GM12878 (cell line): ENCODE measurements around the gene BTBD9. TPM values are rescaled to one million over a fixed set of nuclear protein-coding genes. Genes with fewer than 3 reads are reported as not detected.

Experiments
- ATAC-seq: fragments of 200-7000 bp; cut with Tn5 transposase; 3 replicates; pipeline ENCODE4 v1.9.1; 2020; ENCODE audit warnings: mild to moderate bottlenecking, moderate library complexity
- BruUV-seq: library from RNA; stranded (reverse); fragments of 400-500 nt; replicated peaks from 2 replicates; lab custom pipeline; 2021; lab: Mats Ljungman, UMichigan
- CTCF ChIA-PET: fragments of 300-600 bp; sonication (Branson Sonifier 250); formaldehyde crosslinking; extraction: SDS; loops from one replicate; lab custom pipeline; 2021; ENCODE audit warnings: inconsistent platforms; lab: Yijun Ruan, JAX
- POLR2A ChIA-PET: fragments of 350-600 bp; formaldehyde crosslinking; extraction: SDS; loops from one replicate; lab custom pipeline; 2021; ENCODE audit warnings: inconsistent platforms; lab: Charles Lee
- RAD21 ChIA-PET: fragments of 300-600 bp; sonication (Branson Sonifier 250); formaldehyde crosslinking; loops from one replicate; lab custom pipeline; 2023; ENCODE audit warnings: antibody characterized with exemption; ENCODE audit not compliant: unreplicated experiment; lab: Charles Lee
- SMC1A ChIA-PET: fragments of 300-600 bp; sonication (Branson Sonifier 250); formaldehyde crosslinking; loops from one replicate; lab custom pipeline; 2023; ENCODE audit not compliant: unreplicated experiment, uncharacterized antibody; lab: Charles Lee
- DNase-seq: peaks from one replicate; pipeline ENCODE4 v3.0.0-alpha.2; 2011; ENCODE audit warnings: low read depth, low spot score
- FAIRE-seq: peaks from 3 replicates; lab custom pipeline; 2011; peaks lifted over from hg19 to GRCh38; lab: Jason Lieb, UNC
- H2AFZ ChIP-seq: 2 replicates; pipeline ENCODE4 v1.6.0; 2011; ENCODE audit warnings: low read depth, low read length, control low read depth; ENCODE audit not compliant: control insufficient read depth
- H3K27ac ChIP-seq: 2 replicates; pipeline ENCODE4 v1.5.1; 2011; ENCODE audit warnings: control low read depth; ENCODE audit not compliant: control insufficient read depth, insufficient read depth
- H3K27me3 ChIP-seq, 2 experiments: replicated peaks in 1 of 2; 2 replicates each; pipeline versions ENCODE4 v1.6.0 to v1.6.1; 2011; ENCODE audit warnings: low read length in 1 of 2; ENCODE audit not compliant: control insufficient read depth in 2 of 2, insufficient read depth in 2 of 2
- H3K36me3 ChIP-seq, 2 experiments: 2 replicates each; pipeline ENCODE4 v1.5.1; 2011; ENCODE audit warnings: low read length in 1 of 2; ENCODE audit not compliant: control insufficient read depth in 2 of 2, insufficient read depth in 2 of 2
- H3K4me1 ChIP-seq: 2 replicates; pipeline ENCODE4 v1.6.1; 2011; ENCODE audit warnings: mild to moderate bottlenecking, low read length, moderate library complexity, mixed read lengths; ENCODE audit not compliant: control insufficient read depth, insufficient read depth
- H3K4me2 ChIP-seq: 2 replicates; pipeline ENCODE4 v1.6.0; 2011; ENCODE audit warnings: control low read depth; ENCODE audit not compliant: control insufficient read depth, insufficient read depth
- H3K4me3 ChIP-seq: fragments of 200-600 bp; sonication (generic); 2 replicates; pipeline ENCODE4 v1.5.1; 2016
- H3K79me2 ChIP-seq: 2 replicates; pipeline ENCODE4 v1.6.0; 2011; ENCODE audit warnings: low read length; ENCODE audit not compliant: control insufficient read depth, insufficient read depth
- H3K9ac ChIP-seq: 2 replicates; pipeline ENCODE4 v1.8.0; 2011; ENCODE audit warnings: low read length, control low read depth, mixed read lengths; ENCODE audit not compliant: control insufficient read depth, insufficient read depth
- H3K9me3 ChIP-seq: replicated peaks from 3 replicates; pipeline ENCODE4 v1.5.1; 2011; ENCODE audit warnings: mild to moderate bottlenecking, low read length; ENCODE audit not compliant: control insufficient read depth, insufficient read depth
- H4K20me1 ChIP-seq: 2 replicates; pipeline ENCODE4 v1.6.0; 2011; ENCODE audit not compliant: control insufficient read depth, insufficient read depth
- CBX5 ChIP-seq: sonication (generic); IDR thresholded peaks from 2 replicates; pipeline ENCODE4 v1.6.1; 2016; ENCODE audit warnings: low read depth, moderate library complexity, mild to moderate bottlenecking, inconsistent platforms
- HDAC2 ChIP-seq: fragments of 200-600 bp; sonication (generic); IDR thresholded peaks from 2 replicates; pipeline ENCODE4 v1.6.1; 2017
- NFYA ChIP-seq: IDR thresholded peaks from 2 replicates; pipeline ENCODE4 v1.6.1; 2011; ENCODE audit warnings: low read depth, mild to moderate bottlenecking, low read length, improper control_type of control experiment, borderline replicate concordance
- NRF1 ChIP-seq: conservative IDR thresholded peaks from 2 replicates; pipeline ENCODE4 v1.6.1; 2011; ENCODE audit warnings: mild to moderate bottlenecking, low read depth, low read length, improper control_type of control experiment
- RAD21 ChIP-seq: IDR thresholded peaks from 2 replicates; pipeline ENCODE4 v1.6.1; 2011; ENCODE audit warnings: mild to moderate bottlenecking, low read depth, low read length, moderate library complexity; ENCODE audit not compliant: insufficient read depth
- RELA ChIP-seq: fragments of 450-650 bp; IDR thresholded peaks from 2 replicates; pipeline ENCODE4 v1.8.0; 2014; ENCODE audit warnings: borderline replicate concordance; ENCODE audit not compliant: partially characterized antibody
- RELB ChIP-seq: fragments of 450-650 bp; IDR thresholded peaks from 2 replicates; pipeline ENCODE4 v1.6.1; 2017; ENCODE audit warnings: low read depth, mild to moderate bottlenecking, moderate library complexity
- SMARCA5 ChIP-seq: fragments of 450-650 bp; IDR thresholded peaks from 2 replicates; pipeline ENCODE4 v1.6.1; 2017; ENCODE audit warnings: mild to moderate bottlenecking
- WGBS: methylation state at CpG from one replicate; pipeline ENCODE4 v1.1.6; 2016; ENCODE audit warnings: low lambda C conversion rate; ENCODE audit not compliant: insufficient replicate concordance, insufficient coverage; ENCODE audit errors: missing lambda C conversion rate; 5-methylcytosine and 5-hydroxymethylcytosine counted together
- in situ Hi-C: fragments of 300-500 bp; cut with MboI; formaldehyde crosslinking; loops from 9 replicates; pipeline ENCODE4 v1.14.3; 2018; ENCODE audit warnings: mixed read lengths
- intact Hi-C: fragments of 100-400 bp; cut with micrococcal nuclease; formaldehyde crosslinking; loops from one replicate; pipeline ENCODE4 v1.14.2; 2022; ENCODE audit not compliant: unreplicated experiment
- polyA plus RNA-seq, 11 experiments: library from polyadenylated mRNA; depleted of rRNA in 4 of 11; unstranded in 6 of 11; stranded (reverse) in 5 of 11; fragments of >200 nt; fragmentation: Nextera tagmentation in 4 of 11; fragmentation: Illumina TruSeq in 1 of 11; extraction: Ambion mirVana in 4 of 11; extraction: Trizol in 1 of 11; gene quantifications; 1 replicate in 1 of 11; 2 replicates in 10 of 11; pipeline versions ENCODE4 v1.2.1 to v1.2.3, GENCODE V29; 2011 to 2016; ENCODE audit warnings: inconsistent platforms in 2 of 11, missing spikeins in 2 of 11, low read depth in 1 of 11
- total RNA-seq, 4 experiments: library from RNA; depleted of rRNA in 3 of 4; stranded (reverse); fragments of >200 nt in 3 of 4; fragmentation: Illumina TruSeq in 1 of 4; extraction: Trizol in 1 of 4; gene quantifications; 2 replicates each; pipeline versions ENCODE4 v1.2.1 to v1.2.3, GENCODE V29; 2013 to 2021

The BTBD9 gene
- total and polyA plus RNA-seq, 10 of the 15 experiments (the other 5 are each of a cell fraction or from before 2014, with no cell fraction given) = 0.22 to 8.6 (median 4.6) TPM

GRCh38 chr6:38604700-38605099 lies 35.0 kb downstream of the BTBD9 start:
- ATAC-seq = no peak
- RAD21 ChIA-PET = no interaction called here
- TF ChIP-seq SMARCA5 = no peak
- TF ChIP-seq RAD21 = no peak
- no peak for TF ChIP-seq HDAC2
- TF ChIP-seq RELA = no peak
- TF ChIP-seq RELB = no peak
- no peak for TF ChIP-seq CBX5
- TF ChIP-seq NRF1 = no peak
- TF ChIP-seq NFYA = no peak
- H3K4me1 ChIP-seq = no peaks in the 10 kb centered on the region
- POLR2A ChIA-PET = no interaction called here
- FAIRE-seq = no peak
- 69% methylated on average over 2 of the region's 2 CpGs for WGBS
- SMC1A ChIA-PET = interaction anchor here (1.2 kb wide), 1 partner anchor 14 kb away, joined by 4 read pairs; no protein-coding TSS in a partner anchor
- no peak overlapping the region for H3K4me2 ChIP-seq
- no peak for DNase-seq
- H3K79me2 ChIP-seq = no peaks in the 10 kb centered on the region
- H3K9ac ChIP-seq = no peak overlapping the region
- in situ Hi-C loops (no loop called here), intact Hi-C loops (no loop called here)
- no peaks in the 10 kb centered on the region for H3K36me3 ChIP-seq
- no peak overlapping the region for H3K4me3 ChIP-seq
- H2AFZ ChIP-seq = no peak overlapping the region
- H3K27ac ChIP-seq = no peak overlapping the region
- H4K20me1 ChIP-seq = no peaks in the 10 kb centered on the region
- BruUV-seq = no TSS peak
- CTCF ChIA-PET = interaction anchor here (0.7 kb wide), 1 partner anchor 117 kb away, joined by 4 read pairs; no protein-coding TSS in a partner anchor
- H3K9me3 ChIP-seq = no peaks in the 10 kb centered on the region
- H3K27me3 ChIP-seq = no peaks in the 10 kb centered on the region
